Measurements from ENCODE around the gene SURF2. TPM values are rescaled to one million over a fixed set of nuclear protein-coding genes. Genes with fewer than 3 reads are reported as not detected.

Gene SURF2
- total RNA-seq, 1 experiment from 2014 or later: 27.8 TPM

GRCh38 chr9:133322701-133323100 is 33.6 kb upstream of the SURF2 start:
- H3K4me1 ChIP-seq (ENCODE audit: control insufficient read depth in 1 of 2, insufficient read depth in 2 of 2, low read length in 2 of 2): no peaks in the 10 kb centered on the region
- no peak for DNase-seq (ENCODE audit: low read depth, low spot score)
- intact Hi-C loops (cut with micrococcal nuclease): no loop called here
- no TSS peak for BruUV-seq (replicated peaks)
- H3K9me3 ChIP-seq (ENCODE audit: control insufficient read depth in 1 of 2, insufficient read depth in 1 of 2, low read depth in 1 of 2, low read length in 2 of 2): no peaks in the 10 kb centered on the region
- H3K9ac ChIP-seq (ENCODE audit: low read length): no peak overlapping the region
- RAD21 ChIA-PET (ENCODE audit: low non-redundant PET in 1 of 2, low total read pairs in 2 of 2, uncharacterized antibody in 2 of 2, unreplicated experiment in 2 of 2): no interaction called here
- no peaks in the 10 kb centered on the region for H3K9me2 ChIP-seq (ENCODE audit: insufficient read depth)
- no peaks in the 10 kb centered on the region for H3K27me3 ChIP-seq (ENCODE audit: insufficient read depth, low read length)
- POLR2A ChIA-PET: no interaction called here
- TF ChIP-seq EZH2 (IDR thresholded peaks at IDR 0.05) (no peak), REST (IDR thresholded peaks at IDR 0.05; ENCODE audit: low read depth) (no peak), RAD21 (IDR thresholded peaks at IDR 0.05; ENCODE audit: low read depth) (no peak), SIN3A (IDR thresholded peaks at IDR 0.05; ENCODE audit: low read depth) (no peak), SP1 (IDR thresholded peaks at IDR 0.05; ENCODE audit: low read depth) (no peak), POLR2A (IDR thresholded peaks at IDR 0.05; ENCODE audit: borderline replicate concordance, extremely low read depth, insufficient read depth, insufficient read length) (no peak), CBX3 (IDR thresholded peaks at IDR 0.05; ENCODE audit: low read depth) (no peak), ATF3 (IDR thresholded peaks at IDR 0.05) (no peak), SRF (IDR thresholded peaks at IDR 0.05; ENCODE audit: low read depth) (no peak), MAX (IDR thresholded peaks at IDR 0.05) (no peak), ELF1 (IDR thresholded peaks at IDR 0.05; ENCODE audit: borderline replicate concordance, low read depth) (no peak), EGR1 (IDR thresholded peaks at IDR 0.05; ENCODE audit: low read depth) (no peak), CTCF (IDR thresholded peaks at IDR 0.05 in 2 of 3, conservative IDR thresholded peaks at IDR 0.05 in 1 of 3; ENCODE audit: borderline replicate concordance in 1 of 3, insufficient read depth in 1 of 3, low read depth in 2 of 3, low read length in 2 of 3) (no peak)
- no peaks in the 10 kb centered on the region for H3K36me3 ChIP-seq (ENCODE audit: control insufficient read depth in 1 of 2, insufficient read depth in 2 of 2, low read length in 2 of 2)
- H2AFZ ChIP-seq (ENCODE audit: low read depth, low read length, poor library complexity, severe bottlenecking): no peak overlapping the region
- H3K79me2 ChIP-seq (ENCODE audit: insufficient read depth, low read length): no peaks in the 10 kb centered on the region
- H3K4me3 ChIP-seq (replicated peaks in 1 of 2; ENCODE audit: low read depth in 1 of 2, low read length in 2 of 2): no peak overlapping the region
- H3K27ac ChIP-seq (ENCODE audit: low read depth, low read length): no peak overlapping the region
- no peak for ATAC-seq
- H3K4me2 ChIP-seq (ENCODE audit: low read length): no peak overlapping the region
- no peaks in the 10 kb centered on the region for H4K20me1 ChIP-seq (ENCODE audit: insufficient read depth)
- CTCF ChIA-PET: no interaction called here
